Stimulated activated CD8-positive, alpha-beta memory T cell treated with anti-CD3 and anti-CD28 coated beads, Interleukin-7, amount 100 ng/mL, for 1 hour (primary cell): Measurements from ENCODE around the gene TCL1A.
"Not testable (repeated sequence)": the region's sequence is repeated elsewhere in the genome, so short reads cannot be mapped to it uniquely, and the experiment has no call there.

ENCODE experiments used
- DNase-seq, 2 donors: peaks; one replicate each; pipeline ENCODE4 v3.0.0-alpha.2; 2020; ENCODE audit warnings: low read depth in 2 of 2

TCL1A gene, protein sequence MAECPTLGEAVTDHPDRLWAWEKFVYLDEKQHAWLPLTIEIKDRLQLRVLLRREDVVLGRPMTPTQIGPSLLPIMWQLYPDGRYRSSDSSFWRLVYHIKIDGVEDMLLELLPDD

DNA sequence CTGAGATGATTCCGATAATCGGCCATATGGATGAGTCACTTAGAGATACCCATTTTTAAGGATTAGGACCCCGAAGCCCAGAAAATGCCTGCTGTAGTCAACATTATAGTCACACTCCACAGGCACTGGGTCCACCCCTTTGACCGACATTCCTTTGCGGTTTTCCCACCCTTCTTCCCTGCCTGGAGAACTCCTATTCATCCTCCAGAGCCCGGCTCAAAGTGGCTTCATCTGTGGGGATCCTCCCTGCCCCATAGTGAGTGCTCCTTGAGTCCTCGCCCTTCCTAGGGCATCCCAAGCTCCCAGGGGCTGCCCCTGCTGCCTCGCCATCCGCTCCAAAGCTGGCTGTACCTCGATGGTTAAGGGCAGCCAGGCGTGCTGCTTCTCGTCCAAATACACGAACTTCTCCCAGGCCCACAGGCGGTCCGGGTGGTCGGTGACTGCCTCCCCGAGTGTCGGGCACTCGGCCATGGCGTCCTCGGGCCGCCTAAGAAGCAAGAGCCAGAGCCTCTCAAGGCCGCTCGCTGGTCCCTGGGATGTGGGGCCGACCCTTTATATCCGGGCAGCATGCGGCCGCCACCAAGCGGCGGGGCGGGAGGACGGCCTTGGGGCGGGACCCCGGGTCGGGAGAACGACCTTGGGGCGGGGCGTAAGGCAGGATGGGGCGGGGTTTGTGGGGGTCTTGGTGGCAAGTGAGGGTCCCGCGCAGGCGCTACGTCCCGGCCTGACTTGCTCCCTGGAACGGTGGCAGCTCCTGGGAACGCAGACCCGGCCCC is at the start of gene TCL1A:
Gene TCL1A (minus strand): TSS at position 530 of the 776 bp plus-strand sequence. CDS start 59 bp downstream, at position 471.
- no peak for DNase-seq

DNA sequence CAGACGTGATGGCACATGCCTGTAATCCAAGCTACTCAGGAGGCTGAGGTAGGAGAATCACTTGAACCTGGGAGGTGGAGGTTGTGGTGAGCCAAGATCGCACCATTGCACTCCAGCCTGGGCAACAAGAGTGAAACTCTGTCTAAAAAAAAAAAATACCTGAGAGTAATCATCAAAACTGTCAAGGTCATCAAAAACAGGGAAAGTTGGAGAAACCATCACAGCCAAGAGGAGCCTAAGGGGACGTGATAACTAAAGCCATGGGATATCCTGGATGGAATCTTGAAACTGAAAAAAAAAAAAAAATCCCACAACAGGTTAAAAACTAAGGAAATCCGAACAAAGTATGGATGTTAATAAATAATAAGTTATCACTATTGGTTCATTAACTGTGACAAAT is 49.1 kb upstream of the TCL1A start:
- not testable (repeated sequence) for DNase-seq

DNA sequence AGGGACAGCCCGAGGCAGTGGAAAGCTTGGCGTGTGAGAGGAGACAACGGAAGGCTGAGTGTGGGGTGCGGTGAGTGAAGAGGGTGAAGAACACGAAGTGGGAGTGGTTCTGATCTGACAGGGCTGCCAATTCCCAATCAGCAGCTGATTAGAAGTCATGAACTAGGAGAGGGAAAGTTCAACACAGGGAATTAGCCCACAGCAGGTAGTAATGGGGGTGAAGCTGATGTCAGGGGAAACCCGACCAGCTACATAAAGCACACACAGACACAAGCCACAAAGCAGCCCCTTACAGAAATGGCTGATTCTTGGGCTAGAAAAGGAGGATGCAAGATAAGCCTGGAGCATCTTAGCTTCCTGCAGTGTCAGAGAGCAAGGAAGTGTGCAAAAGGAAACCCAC is 47.5 kb upstream of the TCL1A start:
- no peak for DNase-seq

DNA sequence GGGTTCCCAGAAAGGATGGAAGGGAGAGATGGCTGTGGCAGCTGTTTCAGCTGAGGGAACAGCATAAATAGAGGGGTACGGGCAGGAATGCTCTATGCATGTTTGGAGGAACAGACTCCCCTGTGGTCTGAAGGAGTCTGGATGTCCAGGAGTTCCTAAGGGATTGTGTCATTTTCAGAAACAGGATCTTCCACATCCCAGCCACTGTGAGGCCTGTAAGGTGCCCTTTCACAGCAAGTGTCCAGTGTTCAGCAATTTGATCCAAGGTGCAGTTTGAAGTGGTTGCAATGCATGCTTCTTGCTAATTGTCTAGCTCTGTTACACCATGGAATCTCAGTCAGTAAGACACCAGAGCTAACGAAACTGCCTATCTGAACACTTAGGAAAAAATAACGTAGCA is 46.7 kb upstream of the TCL1A start:
- DNase-seq, result no peak

DNA sequence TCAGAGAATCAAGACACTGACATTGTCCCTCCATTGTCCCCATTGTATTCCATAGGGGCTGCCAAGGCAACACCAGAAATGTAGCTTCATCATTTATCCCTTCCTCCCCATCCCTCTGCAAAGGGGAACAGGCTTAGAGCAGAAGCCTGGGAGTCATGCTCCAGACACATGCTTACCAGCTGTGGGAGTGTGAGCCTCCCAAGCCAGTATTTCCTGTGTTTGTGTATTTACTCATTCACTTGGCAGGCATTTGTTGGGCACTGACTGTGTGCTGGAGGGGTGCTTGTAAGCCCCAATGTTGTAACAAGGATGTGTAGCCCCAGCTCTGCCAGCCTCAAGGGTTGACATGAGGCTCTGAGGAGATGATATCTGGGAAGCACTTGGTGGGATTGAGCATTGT is 46.0 kb upstream of the TCL1A start:
- no peak for DNase-seq

DNA sequence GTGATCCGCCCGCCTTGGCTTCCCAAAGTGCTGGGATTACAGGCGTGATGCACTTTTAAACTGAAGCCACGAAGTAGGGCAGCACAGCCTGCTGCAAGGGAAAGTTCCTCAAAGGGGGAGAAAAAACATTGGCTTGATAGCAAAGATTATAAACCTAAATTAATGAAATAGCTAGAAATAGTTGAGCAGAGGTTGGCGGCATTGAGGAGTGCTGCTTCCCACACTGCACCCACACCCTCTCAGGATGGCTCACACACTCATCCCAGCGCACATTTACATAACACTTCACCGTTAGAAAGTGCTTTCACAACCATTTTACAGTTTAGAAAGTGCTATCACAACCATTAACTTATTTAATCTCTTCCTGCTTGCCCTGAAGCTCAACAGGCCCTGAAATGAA is 44.4 kb upstream of the TCL1A start:
- no peak for DNase-seq

DNA sequence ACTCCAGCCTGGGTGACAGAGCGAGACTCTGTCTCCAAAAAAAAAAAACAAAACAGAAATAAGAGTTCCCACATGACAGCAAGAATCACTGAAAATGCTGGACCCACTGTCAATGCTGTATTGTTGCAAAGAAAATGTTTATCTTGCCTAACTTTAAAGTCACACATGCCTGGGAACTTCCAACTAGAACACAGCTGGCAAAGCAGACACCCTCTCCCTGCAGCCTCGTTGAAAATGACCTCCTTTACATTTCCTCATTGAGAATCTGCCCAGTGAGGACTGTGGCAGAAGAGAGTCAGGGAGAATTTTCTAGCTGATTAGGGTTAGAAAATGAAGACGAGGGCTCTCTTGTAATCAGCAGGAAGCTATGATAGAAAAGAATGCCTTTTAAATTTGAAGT is 42.8 kb upstream of the TCL1A start:
- DNase-seq, result no peak

DNA sequence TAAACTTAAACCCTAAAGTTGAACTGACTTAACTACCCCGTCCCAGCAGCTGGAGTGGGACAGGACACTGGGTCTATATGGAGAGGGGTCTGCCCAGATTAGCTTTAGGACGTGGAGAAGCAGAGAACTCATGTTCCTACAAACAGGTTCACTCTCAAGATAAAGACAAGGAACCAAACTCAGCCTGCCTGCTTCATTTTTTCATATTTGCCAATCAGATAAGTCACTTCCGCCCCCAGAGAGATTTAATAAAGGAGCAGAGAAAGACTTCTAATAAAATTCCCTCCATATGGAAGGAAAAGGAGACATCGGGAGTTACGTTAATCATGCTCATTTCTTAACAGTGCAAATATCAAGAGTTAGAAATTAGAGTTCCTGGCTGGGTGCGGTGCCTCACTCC is 42.2 kb upstream of the TCL1A start:
- no peak for DNase-seq

DNA sequence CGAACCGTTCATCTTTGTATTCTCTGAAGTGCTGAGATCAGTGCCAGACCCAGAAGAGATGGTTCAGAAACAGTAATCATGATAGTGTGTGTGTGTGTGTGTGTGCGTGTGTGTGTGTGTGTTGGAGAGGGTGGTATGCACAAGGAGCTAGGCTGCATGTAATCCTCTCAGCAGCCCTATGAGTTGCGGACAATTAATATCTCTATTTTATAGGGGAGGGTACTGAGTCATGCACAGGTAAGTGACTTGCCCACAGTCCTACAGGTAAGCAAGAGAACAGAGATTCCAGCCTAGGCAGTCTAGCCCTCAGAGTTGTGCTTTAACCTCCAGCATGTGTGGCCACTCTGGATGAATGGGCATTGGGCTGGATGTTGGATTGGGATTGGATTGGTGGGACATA is 27.9 kb upstream of the TCL1A start:
- no peak for DNase-seq

DNA sequence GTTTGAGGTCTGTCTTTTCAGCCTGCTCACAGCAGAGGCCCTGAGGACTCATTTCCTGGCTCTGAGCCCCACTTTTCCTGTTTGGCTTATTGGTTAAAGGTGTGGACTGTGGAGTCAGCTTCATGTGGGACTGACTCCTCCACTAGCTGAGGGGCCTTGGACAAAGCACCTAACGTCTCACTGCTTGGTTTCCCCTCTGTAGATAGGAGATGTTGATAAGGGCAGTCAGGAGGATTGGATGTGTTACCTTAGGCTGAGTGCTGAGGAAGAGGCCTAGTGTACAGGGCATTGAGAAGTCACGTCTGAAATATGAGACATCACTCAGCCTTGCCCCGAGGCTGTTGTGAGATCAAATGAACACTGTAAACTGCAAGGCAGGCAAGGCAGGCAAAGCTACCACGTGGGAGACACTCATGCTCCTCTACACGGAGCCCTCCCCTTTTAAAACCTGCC is 27.1 kb upstream of the TCL1A start:
- DNase-seq, result no peak

DNA sequence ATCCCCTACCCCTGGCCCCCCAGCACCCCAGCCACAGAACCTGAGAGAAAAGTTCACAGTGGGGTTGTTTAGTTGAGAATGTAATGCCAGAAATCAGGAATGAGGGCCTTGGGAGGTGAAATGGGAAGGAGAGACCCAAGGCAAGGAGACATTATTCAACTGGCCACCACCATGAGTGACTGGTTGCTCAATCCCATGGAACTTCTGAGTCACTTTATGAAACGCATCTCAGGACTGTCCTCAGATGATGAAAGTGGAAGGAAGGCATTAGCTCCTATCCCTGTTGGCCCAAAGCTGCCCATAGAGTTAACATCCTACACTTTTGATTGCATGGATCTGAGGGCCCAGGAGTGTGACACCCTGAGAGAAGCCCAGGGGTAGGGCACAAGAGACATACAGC is 25.4 kb upstream of the TCL1A start:
- DNase-seq, result no peak

DNA sequence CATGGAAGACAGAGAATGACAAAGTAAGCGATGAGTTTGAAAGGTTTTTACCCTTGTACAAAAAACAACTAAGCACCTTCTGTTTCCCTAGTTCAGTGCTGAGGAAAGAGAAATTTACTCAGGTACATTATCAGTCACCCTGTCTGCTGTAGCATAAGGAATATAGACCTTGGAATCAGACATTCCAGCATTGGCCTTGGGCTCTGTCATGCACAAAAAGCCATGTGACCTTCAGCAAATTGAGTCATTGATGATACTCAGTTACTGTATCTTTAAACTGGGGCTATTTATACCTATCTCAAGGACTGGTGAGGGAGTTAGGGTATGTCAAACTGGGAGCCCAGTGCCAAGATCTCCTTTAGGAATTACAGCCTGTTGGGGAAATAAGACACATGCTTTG is 19.3 kb upstream of the TCL1A start:
- no peak for DNase-seq

DNA sequence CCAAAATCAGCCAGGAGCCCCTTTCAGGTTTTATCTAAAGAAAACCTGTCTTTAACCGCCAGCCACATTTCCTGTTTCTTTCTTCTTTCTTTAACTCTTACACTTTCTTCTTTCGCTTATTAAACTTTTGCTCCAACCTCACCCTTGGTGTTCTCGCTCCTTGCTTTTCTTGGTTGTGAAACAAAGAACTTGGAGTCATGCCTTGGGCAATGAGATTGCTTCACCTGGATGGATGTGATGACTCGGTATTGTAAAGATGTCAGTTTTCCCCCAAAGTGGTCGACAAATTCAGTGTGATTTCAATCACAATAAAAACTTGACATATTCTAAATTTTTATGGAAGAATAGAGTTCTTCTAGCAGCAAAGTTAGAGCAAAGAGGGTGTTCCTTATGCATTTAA is 16.2 kb upstream of the TCL1A start:
- DNase-seq, result no peak

DNA sequence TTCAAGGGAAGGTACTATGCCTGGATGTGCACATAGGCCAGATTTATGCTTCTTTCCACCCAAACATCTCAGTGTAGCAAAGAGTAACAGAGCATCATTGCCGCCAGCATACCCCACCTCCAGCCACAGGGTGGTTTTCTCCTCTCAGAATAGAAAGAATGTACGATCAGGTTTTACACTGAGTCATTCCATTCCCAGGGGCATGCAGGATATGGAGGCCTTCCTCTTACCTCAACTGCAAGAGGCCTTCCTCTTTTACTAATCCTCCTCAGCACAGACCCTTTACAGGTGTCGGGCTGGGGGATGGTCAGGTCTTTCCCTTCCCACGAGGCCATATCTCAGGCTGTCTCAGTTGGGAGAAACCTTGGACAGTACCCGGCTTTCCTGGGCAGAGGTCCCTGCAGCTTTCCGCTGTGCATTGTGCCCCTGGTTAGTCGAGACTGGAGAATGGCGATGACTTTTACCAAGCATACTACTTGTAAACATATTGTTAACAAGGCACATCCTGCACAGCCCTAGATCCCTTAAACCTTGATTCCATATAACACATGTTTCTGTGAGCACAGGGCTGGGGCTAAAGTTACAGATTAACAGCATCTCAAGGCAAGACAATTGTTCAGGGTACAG is 15.6 kb upstream of the TCL1A start:
- not testable (repeated sequence) for DNase-seq

DNA sequence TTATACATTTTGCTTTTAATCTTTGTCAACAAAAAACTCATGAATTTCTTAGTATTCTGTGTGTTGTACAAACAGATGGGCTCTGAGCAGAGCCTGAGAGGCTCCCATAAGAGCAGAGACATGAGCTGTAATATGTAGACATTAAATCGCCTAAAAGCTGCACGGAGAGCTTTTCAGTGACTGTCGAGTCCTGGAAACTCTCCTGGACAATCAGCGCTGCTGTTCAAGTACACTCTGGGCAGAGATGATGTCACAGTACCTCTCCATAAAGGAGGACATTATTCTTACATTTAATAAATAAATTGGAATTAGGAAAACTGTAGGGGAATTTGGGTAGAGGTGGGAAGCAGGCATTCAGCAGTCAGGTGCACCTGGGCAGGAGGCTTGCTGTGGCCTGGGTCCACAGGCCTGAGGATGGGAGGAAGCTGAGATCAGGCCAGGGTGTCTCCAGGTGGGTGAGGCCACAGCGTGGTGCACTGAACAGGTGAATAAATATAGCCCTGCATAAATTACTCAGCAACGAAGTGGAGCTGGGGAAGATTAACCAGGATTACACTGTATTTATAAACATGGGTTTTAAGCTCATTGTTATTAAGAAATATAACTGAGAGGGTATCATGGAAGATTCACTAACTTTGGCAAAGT is 13.3 kb upstream of the TCL1A start:
- DNase-seq, result no peak

DNA sequence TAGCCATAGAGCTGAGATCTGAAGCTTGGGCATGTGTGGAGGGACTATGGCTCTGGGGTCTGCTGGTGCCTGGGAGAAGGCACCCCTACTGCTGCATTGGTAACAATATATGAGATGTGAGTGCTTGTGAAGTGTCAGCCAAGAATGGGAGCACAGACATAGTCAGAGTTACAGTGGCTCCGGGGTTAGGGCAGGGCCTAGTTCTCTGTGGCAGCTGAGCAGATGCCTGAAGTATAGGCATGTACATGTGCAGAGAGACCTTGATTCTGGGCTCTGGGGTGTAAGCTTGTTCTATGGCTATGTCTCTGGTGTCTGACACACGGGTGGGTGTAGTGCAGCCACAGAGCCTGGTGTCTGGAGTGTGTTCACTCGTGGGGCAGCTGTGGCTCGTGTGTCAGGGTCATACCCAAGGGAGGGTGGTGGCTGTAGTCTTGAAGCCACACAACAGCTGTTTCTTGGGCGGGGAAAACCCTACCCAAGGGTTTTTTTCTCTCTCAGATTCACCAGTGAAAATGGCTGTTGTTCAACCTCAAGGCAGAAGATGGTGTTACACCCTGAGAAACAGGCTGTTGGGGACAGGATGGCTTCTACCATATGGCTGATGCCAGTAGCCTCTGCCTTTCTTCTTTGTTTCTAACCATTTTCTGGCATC is 11.9 kb upstream of the TCL1A start:
- DNase-seq, result no peak

DNA sequence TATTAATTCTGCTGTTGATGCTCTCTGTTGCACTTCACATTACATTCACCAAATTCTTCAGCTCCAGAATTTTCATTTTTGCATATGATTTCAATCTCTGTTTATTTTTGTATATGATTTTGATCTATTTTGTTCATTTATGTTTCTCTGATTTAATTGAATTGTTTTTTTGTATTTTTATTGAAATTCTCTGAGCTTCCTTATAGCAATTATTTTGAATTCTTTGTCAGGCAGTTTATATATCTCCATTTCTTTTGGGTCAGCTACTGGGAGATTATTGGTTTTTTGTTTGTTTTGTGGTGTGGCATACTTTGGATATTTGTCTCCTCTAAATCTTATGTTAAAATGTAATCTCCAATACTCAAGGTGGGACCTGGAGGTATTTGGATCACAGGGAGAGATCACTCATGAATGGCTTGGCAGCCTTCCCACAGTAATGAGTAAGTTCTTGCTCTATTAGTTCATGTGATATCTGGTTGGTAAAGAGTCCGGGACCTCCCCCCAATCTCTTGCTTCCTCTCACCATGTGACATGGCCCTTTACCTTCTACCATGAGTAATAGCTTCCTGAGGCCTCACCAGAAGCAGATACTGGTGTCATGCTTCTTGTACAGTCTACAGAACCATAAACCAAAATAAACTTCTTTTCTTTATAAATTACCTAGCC is 8.7 kb upstream of the TCL1A start:
- DNase-seq, result no peak

DNA sequence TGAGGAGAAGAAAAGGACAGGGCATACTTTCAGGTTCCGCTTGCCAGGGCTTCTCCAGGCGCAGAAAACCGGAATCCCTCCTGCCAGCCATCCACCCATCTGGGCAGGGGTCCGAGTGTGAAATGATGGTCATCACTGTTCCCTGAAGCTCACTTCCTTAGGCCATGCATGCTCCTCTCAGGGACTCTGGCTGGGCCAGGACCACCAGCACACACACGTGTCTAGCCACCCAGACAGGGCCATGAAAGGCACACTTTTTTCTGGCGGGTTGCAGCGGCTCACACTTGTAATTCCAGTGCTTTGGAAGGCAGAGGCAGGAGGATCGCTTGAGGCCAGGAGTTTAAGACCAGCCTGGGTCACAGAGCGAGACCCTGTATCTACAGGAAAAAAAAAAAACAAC is 1.5 kb downstream of the TCL1A start:
- DNase-seq, result no peak

DNA sequence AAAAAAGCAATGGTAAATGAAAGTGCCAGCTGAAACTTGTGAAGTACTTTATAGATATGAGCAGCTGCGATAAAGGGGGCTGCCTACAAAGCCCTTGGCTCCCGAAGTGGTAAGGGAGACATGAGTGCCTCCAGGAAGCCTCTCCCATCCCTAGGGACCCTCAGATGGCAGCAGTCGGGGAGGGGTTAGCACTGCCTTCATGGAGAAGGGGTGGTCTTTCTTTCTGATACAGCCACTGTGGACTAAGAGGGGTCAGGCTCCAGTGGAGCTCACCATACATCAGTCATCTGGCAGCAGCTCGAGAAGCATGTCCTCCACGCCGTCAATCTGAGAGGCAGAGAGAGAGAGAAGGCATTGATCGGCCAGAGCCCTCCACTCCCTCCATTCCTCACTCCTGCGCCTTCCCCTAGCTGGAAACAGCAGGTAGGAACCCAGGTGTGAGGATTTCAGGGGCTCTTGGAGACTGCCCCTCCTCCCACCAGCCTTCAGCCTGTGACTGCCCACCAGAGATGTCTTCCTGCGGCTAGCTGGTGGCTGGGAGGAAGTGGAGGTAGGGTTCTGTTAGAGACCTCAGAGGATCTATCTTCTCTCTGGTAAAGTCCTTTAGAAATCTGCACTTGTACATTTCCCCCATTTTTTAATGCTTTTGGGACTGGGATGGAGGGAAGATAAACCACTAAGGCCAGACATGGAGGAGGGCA is 2.3 kb downstream of the TCL1A start:
- DNase-seq, result no peak

DNA sequence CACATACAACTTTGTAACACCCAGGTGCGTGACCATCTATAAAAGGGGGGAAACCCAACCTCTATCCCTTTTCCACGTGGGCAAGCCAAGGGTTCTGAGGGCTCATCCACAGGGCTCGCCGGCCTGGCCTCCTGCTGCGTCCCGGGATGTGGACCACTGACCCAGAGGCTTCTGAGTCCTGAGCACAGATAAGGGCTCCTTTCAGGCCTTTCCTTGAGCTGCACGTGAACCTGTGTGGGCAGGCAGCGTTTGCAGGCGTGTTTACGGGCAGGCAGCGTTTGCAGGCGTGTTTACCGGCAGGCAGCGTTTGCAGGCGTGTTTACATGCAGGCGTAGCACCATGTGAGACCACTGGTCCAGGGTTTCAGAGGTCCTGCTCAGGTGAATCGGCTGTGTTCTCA is 3.8 kb downstream of the TCL1A start:
- DNase-seq, result no peak

DNA sequence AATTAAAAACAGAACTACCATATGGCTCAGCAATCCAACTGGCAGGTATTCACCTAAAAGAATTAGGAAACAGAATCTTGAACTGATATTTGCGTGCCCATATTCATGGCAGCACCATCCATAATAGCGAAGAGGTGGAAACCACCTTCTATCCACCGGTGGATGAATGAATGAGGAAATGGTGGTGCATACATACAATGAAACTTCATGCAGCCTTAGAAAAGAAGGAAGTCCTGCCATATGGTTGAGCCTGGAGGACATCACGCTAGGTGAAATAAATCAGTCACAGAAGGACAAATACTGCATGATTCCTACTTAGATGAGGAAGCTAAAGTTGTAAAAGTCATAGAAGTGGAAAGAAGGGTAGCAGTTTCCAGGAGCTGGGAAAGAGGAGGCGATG is 6.6 kb downstream of the TCL1A start:
- no peak for DNase-seq
